ENCODE results near the gene CRYBA2. TPM values are rescaled to one million over a fixed set of nuclear protein-coding genes. Genes with fewer than 3 reads are reported as not detected.

Gene CRYBA2
- total RNA-seq, 1 donor from 2014 or later = 77.3 TPM

DNA sequence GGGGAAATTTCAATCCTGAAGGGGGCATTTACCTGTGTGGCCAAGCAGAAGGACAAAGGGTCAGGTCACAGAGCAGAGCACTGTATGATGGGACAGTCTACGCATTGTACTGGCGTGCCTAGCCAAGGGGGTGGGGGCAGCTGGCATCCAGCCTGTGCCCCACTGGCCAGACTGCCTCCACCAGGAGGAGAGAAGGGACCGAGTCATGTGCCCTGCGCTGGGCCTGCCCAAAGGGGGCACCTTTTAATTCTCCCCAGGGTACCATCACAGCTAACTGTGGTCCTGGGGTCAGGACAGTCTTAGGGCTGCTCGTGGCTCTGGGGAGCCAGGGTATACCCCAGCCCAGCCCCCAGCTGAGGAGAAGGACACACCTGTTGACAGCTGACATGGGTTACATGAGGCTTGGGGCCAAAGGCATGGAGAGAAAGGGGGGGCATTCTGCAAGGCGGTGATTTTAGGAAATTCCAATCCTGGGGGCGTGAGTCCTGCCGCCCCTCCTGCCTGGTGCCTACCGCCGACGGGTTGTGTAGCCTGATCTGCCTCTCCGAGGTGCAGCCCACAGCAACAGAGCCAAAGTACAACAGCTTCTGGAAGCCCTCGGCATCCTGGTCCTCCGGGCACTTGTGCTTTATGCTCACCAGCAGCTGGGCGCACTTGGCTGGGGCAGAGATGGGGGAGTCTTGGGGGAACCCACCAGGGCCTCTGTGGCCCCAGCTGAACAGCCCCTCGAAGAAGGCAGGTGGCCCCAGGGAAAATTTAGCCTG is 37.1 kb upstream of the CRYBA2 start:
- no peaks in the 10 kb centered on the region for H3K9me3 Mint-ChIP-seq
- H3K27me3 Mint-ChIP-seq = peaks cover 62% of the 10 kb centered on the region

DNA sequence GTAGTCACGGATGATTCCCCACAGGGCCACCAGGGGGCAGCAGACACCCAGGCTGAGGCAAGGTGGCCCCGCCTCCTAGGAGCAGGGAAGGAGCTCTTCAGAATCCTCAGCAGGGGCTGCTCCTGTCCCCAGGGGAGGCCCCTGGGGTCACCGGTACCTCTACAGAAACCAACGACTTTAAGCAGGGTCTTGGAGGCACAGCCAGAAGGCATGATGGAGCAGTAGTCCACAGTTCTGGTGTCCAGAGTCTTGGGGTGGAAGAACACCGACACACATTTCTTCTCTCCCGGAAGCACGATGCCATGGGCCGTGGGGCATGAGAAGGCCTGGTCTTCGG is 36.6 kb upstream of the CRYBA2 start:
- Mint-ChIP-seq H3K27me3 (peaks cover 62% of the 10 kb centered on the region), H3K4me1 (ENCODE audit: unreplicated experiment) (no peaks in the 10 kb centered on the region), H3K36me3 (no peaks in the 10 kb centered on the region), H3K4me3 (no peak overlapping the region), H3K9me3 (no peaks in the 10 kb centered on the region), H3K27ac (no peak overlapping the region)
- DNase-seq (ENCODE audit: extremely low spot score, unreplicated experiment) = peak; percentile 84
- TF ChIP-seq, protein P1, sequence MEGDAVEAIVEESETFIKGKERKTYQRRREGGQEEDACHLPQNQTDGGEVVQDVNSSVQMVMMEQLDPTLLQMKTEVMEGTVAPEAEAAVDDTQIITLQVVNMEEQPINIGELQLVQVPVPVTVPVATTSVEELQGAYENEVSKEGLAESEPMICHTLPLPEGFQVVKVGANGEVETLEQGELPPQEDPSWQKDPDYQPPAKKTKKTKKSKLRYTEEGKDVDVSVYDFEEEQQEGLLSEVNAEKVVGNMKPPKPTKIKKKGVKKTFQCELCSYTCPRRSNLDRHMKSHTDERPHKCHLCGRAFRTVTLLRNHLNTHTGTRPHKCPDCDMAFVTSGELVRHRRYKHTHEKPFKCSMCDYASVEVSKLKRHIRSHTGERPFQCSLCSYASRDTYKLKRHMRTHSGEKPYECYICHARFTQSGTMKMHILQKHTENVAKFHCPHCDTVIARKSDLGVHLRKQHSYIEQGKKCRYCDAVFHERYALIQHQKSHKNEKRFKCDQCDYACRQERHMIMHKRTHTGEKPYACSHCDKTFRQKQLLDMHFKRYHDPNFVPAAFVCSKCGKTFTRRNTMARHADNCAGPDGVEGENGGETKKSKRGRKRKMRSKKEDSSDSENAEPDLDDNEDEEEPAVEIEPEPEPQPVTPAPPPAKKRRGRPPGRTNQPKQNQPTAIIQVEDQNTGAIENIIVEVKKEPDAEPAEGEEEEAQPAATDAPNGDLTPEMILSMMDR (conservative IDR thresholded peaks at IDR 0.05) = peak; percentile 95

More for the DNA sequence above, 37.1 kb upstream of the CRYBA2 start:
- no peak overlapping the region for H3K27ac Mint-ChIP-seq
- TF ChIP-seq, protein P1 (conservative IDR thresholded peaks at IDR 0.05) = no peak
- no peaks in the 10 kb centered on the region for H3K36me3 Mint-ChIP-seq
- no peak for DNase-seq (ENCODE audit: extremely low spot score, unreplicated experiment)
- H3K4me3 Mint-ChIP-seq = no peak overlapping the region
- H3K4me1 Mint-ChIP-seq (ENCODE audit: unreplicated experiment) = no peaks in the 10 kb centered on the region

DNA sequence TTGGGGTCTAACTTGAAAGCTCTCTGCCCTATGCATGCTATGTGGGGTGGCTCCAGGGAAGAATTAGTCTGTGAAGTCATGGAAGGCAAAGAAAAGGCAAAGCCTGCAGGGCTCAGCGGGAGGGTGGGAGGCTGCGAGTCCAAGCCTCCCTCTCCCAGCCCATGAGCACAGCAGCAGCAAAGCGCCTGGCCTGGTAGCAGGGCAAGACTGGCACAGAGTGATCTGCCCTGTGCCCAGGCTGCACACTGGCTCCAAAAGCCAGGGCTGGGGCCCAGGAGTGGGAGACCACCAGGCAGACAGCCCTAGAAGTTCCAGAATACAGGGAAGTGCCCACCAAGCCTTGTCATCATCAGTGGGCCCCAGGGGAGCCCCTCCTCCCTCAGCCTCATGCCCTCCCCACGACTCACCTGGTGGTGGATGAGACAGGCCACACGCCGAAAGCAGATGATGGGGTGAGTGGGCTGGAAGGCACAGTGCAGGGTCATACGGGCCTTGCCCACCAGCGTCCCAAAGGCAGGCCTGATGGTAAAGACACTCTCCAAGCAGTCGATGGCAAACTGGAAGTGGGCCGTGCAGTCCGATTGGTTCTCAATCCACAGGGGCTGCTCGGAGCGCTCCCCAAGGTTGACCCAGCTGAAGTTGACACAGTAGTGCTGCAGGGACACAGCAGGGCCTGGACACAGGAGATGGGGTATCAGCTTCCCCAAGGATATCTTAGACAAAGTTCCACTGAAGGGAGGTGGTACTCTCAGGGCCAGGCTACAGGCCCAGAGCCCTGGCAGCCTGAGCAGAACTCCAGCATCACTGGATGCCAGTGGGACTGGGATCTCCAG is 36.0 kb upstream of the CRYBA2 start:
- TF ChIP-seq, protein P1 (conservative IDR thresholded peaks at IDR 0.05) = no peak

DNA sequence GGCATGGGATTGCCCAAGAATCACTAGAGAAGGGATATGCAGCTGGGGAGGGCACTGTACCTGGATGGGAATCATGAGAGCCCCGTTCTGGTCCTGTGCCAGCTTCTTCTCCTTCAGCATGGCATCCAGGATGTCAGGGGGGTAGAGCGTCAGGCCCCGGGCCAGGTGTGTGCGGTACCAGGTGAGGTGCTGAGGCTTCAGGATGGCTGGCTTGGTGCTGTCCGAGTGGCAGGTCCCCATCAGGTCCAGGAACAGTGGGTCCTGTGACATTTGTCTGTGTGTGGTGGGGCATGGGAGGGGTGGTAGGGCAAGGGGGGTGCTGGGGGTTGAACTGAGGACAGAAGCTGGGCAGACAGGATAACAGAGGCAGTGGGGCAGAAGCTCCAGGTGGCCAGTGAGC is 34.9 kb upstream of the CRYBA2 start:
- H3K27ac Mint-ChIP-seq = no peak overlapping the region

More for the DNA sequence above, 36.0 kb upstream of the CRYBA2 start:
- Mint-ChIP-seq H3K27me3 (peaks cover 57% of the 10 kb centered on the region), H3K27ac (no peak overlapping the region), H3K4me3 (no peak overlapping the region), H3K4me1 (ENCODE audit: unreplicated experiment) (no peaks in the 10 kb centered on the region), H3K36me3 (no peaks in the 10 kb centered on the region), H3K9me3 (no peaks in the 10 kb centered on the region)
- no peak for DNase-seq (ENCODE audit: extremely low spot score, unreplicated experiment)

DNA sequence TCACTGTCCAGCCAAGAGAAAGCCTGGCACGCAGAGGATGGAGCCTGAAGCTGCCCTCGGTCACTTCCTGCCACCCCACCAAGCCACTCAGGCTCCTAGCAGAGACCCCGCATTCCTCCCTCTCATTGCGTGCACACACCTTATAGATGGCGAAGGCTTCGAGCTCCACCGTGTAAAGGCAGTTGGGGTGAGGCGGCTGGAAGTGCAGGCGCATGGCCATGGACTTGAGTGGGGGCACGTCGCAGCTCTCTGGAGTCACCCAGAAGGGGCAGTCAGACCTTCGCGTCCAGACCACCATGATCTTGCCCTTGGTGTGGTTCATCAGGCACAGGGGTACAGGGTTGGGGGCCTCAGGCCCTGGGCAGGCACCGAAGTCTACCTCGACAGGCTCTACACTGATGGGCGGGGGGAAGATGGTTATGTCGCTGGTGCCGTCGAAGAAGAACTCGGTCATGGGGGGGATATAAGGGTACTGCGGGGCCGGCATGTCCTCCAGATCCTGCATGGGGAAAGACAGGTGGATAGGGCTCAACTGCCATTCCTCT is 34.4 kb upstream of the CRYBA2 start:
- Mint-ChIP-seq H3K4me3 (no peak overlapping the region), H3K4me1 (ENCODE audit: unreplicated experiment) (no peaks in the 10 kb centered on the region), H3K27me3 (peaks cover 45% of the 10 kb centered on the region), H3K36me3 (no peaks in the 10 kb centered on the region), H3K27ac (no peak overlapping the region), H3K9me3 (no peaks in the 10 kb centered on the region)
- no peak for DNase-seq (ENCODE audit: extremely low spot score, unreplicated experiment)
- TF ChIP-seq, protein P1 (conservative IDR thresholded peaks at IDR 0.05) = no peak

More for the DNA sequence above, 34.9 kb upstream of the CRYBA2 start:
- H3K4me3 Mint-ChIP-seq = no peak overlapping the region
- DNase-seq (ENCODE audit: extremely low spot score, unreplicated experiment) = no peak
- H3K36me3 Mint-ChIP-seq = no peaks in the 10 kb centered on the region
- no peaks in the 10 kb centered on the region for H3K9me3 Mint-ChIP-seq
- H3K27me3 Mint-ChIP-seq = peaks cover 46% of the 10 kb centered on the region
- TF ChIP-seq, protein P1 (conservative IDR thresholded peaks at IDR 0.05) = no peak
- no peaks in the 10 kb centered on the region for H3K4me1 Mint-ChIP-seq (ENCODE audit: unreplicated experiment)

All from type B pancreatic cell (in vitro differentiated cells).